Measurements from ENCODE around the gene IVD.

IVD gene

GRCh38 chr15:40382580-40383456 lies 22.8 kb upstream of the IVD start, which contains the start of gene KNSTRN:
TSS of gene KNSTRN (plus strand) at chr15:40382721. CDS start at chr15:40382836, 115 bp downstream.
- Mint-ChIP-seq H3K4me3 (peak within 1 kb of the TSS; percentile 93), H3K9me3 (no peaks in the 10 kb centered on the region), H3K27ac (ENCODE audit: low read depth) (peak within 1 kb of the TSS; percentile 89), H3K36me3 (ENCODE audit: insufficient read depth) (peaks cover 4% of the 10 kb centered on the region), H3K4me1 (peaks cover 14% of the 10 kb centered on the region), H3K27me3 (no peaks in the 10 kb centered on the region)
- peak; percentile 97 for ATAC-seq (replicated peaks; ENCODE audit: extremely low read depth, poor library complexity, severe bottlenecking)
- peak; percentile 87 to 88 for DNase-seq (ENCODE audit: low spot score in 2 of 2)

GRCh38 chr15:40386480-40386879 lies 19.1 kb upstream of the IVD start:
- H3K27me3 Mint-ChIP-seq = no peaks in the 10 kb centered on the region
- no peak for ATAC-seq (replicated peaks; ENCODE audit: extremely low read depth, poor library complexity, severe bottlenecking)
- H3K4me3 Mint-ChIP-seq = no peak overlapping the region
- H3K27ac Mint-ChIP-seq (ENCODE audit: low read depth) = no peak overlapping the region
- peaks cover 17% of the 10 kb centered on the region for H3K36me3 Mint-ChIP-seq (ENCODE audit: insufficient read depth)
- H3K9me3 Mint-ChIP-seq = no peaks in the 10 kb centered on the region
- H3K4me1 Mint-ChIP-seq = peaks cover 14% of the 10 kb centered on the region
- no peak for DNase-seq (ENCODE audit: low spot score in 2 of 2)

- DNase-seq (ENCODE audit: low spot score in 2 of 2) (no peak), ATAC-seq (replicated peaks; ENCODE audit: extremely low read depth, poor library complexity, severe bottlenecking) (no peak)
- Mint-ChIP-seq H3K4me3 (no peak overlapping the region), H3K4me1 (no peaks in the 10 kb centered on the region), H3K36me3 (ENCODE audit: insufficient read depth) (peaks cover 30% of the 10 kb centered on the region), H3K27me3 (no peaks in the 10 kb centered on the region), H3K27ac (ENCODE audit: low read depth) (no peak overlapping the region), H3K9me3 (no peaks in the 10 kb centered on the region)
Measured at GRCh38 chr15:40388941-40389823, 16.4 kb upstream of the IVD start.

GRCh38 chr15:40389824-40390595 lies 15.6 kb upstream of the IVD start:
- DNase-seq (ENCODE audit: low spot score in 2 of 2) = no peak
- ATAC-seq (replicated peaks; ENCODE audit: extremely low read depth, poor library complexity, severe bottlenecking) = no peak
- Mint-ChIP-seq H3K9me3 (no peaks in the 10 kb centered on the region), H3K4me1 (no peaks in the 10 kb centered on the region), H3K4me3 (no peak overlapping the region), H3K36me3 (ENCODE audit: insufficient read depth) (peaks cover 30% of the 10 kb centered on the region), H3K27ac (ENCODE audit: low read depth) (no peak overlapping the region), H3K27me3 (no peaks in the 10 kb centered on the region)

- Mint-ChIP-seq H3K4me1 (peaks cover 4% of the 10 kb centered on the region), H3K27me3 (no peaks in the 10 kb centered on the region), H3K36me3 (ENCODE audit: insufficient read depth) (peaks cover 27% of the 10 kb centered on the region), H3K9me3 (no peaks in the 10 kb centered on the region), H3K4me3 (no peak overlapping the region), H3K27ac (ENCODE audit: low read depth) (peak overlapping the region; percentile 14)
- no peak for ATAC-seq (replicated peaks; ENCODE audit: extremely low read depth, poor library complexity, severe bottlenecking)
- no peak for DNase-seq (ENCODE audit: low spot score in 2 of 2)
Measured at GRCh38 chr15:40392986-40393948, 12.3 kb upstream of the IVD start.

GRCh38 chr15:40397688-40398412 lies 7.7 kb upstream of the IVD start:
- H3K27me3 Mint-ChIP-seq = no peaks in the 10 kb centered on the region
- H3K4me3 Mint-ChIP-seq = no peak overlapping the region
- H3K4me1 Mint-ChIP-seq = peaks cover 14% of the 10 kb centered on the region
- no peak overlapping the region for H3K27ac Mint-ChIP-seq (ENCODE audit: low read depth)
- no peaks in the 10 kb centered on the region for H3K9me3 Mint-ChIP-seq
- H3K36me3 Mint-ChIP-seq (ENCODE audit: insufficient read depth) = peaks cover 3% of the 10 kb centered on the region
- ATAC-seq (replicated peaks; ENCODE audit: extremely low read depth, poor library complexity, severe bottlenecking) = no peak
- no peak for DNase-seq (ENCODE audit: low spot score in 2 of 2)

GRCh38 chr15:40398413-40398873 lies 7.2 kb upstream of the IVD start:
- no peaks in the 10 kb centered on the region for H3K27me3 Mint-ChIP-seq
- H3K4me1 Mint-ChIP-seq = peaks cover 16% of the 10 kb centered on the region
- peaks cover 2% of the 10 kb centered on the region for H3K36me3 Mint-ChIP-seq (ENCODE audit: insufficient read depth)
- H3K27ac Mint-ChIP-seq (ENCODE audit: low read depth) = no peak overlapping the region
- DNase-seq (ENCODE audit: low spot score in 2 of 2) (no peak), ATAC-seq (replicated peaks; ENCODE audit: extremely low read depth, poor library complexity, severe bottlenecking) (peak; percentile 40)
- H3K9me3 Mint-ChIP-seq = no peaks in the 10 kb centered on the region
- H3K4me3 Mint-ChIP-seq = peak overlapping the region; percentile 14

- H3K27me3 Mint-ChIP-seq = no peaks in the 10 kb centered on the region
- H3K36me3 Mint-ChIP-seq (ENCODE audit: insufficient read depth) = no peaks in the 10 kb centered on the region
- no peak overlapping the region for H3K27ac Mint-ChIP-seq (ENCODE audit: low read depth)
- H3K9me3 Mint-ChIP-seq = no peaks in the 10 kb centered on the region
- no peak for DNase-seq (ENCODE audit: low spot score in 2 of 2)
- H3K4me1 Mint-ChIP-seq = peaks cover 22% of the 10 kb centered on the region
- ATAC-seq (replicated peaks; ENCODE audit: extremely low read depth, poor library complexity, severe bottlenecking) = no peak
- no peak overlapping the region for H3K4me3 Mint-ChIP-seq
Measured at GRCh38 chr15:40399370-40399769, 6.2 kb upstream of the IVD start.

- no peaks in the 10 kb centered on the region for H3K9me3 Mint-ChIP-seq
- ATAC-seq (replicated peaks; ENCODE audit: extremely low read depth, poor library complexity, severe bottlenecking) = no peak
- H3K27me3 Mint-ChIP-seq = no peaks in the 10 kb centered on the region
- DNase-seq (ENCODE audit: low spot score in 2 of 2) = no peak
- H3K4me3 Mint-ChIP-seq = peak overlapping the region; percentile 92
- peaks cover 34% of the 10 kb centered on the region for H3K36me3 Mint-ChIP-seq (ENCODE audit: insufficient read depth)
- peaks cover 41% of the 10 kb centered on the region for H3K4me1 Mint-ChIP-seq
- no peak overlapping the region for H3K27ac Mint-ChIP-seq (ENCODE audit: low read depth)
Measured at GRCh38 chr15:40407330-40407990, 1.9 kb downstream of the IVD start.

GRCh38 chr15:40409366-40409765 lies 3.8 kb downstream of the IVD start:
- Mint-ChIP-seq H3K4me3 (no peak overlapping the region), H3K36me3 (ENCODE audit: insufficient read depth) (peaks cover 48% of the 10 kb centered on the region), H3K27me3 (no peaks in the 10 kb centered on the region), H3K27ac (ENCODE audit: low read depth) (no peak overlapping the region), H3K4me1 (peaks cover 33% of the 10 kb centered on the region), H3K9me3 (no peaks in the 10 kb centered on the region)
- ATAC-seq (replicated peaks; ENCODE audit: extremely low read depth, poor library complexity, severe bottlenecking) (no peak), DNase-seq (ENCODE audit: low spot score in 2 of 2) (no peak)
